ENCODE data around the gene EFCAB8. TPM values are rescaled to one million over a fixed set of nuclear protein-coding genes. Genes with fewer than 3 reads are reported as not detected.

Gene EFCAB8
- polyA plus RNA-seq, 1 experiment, result not detected

DNA sequence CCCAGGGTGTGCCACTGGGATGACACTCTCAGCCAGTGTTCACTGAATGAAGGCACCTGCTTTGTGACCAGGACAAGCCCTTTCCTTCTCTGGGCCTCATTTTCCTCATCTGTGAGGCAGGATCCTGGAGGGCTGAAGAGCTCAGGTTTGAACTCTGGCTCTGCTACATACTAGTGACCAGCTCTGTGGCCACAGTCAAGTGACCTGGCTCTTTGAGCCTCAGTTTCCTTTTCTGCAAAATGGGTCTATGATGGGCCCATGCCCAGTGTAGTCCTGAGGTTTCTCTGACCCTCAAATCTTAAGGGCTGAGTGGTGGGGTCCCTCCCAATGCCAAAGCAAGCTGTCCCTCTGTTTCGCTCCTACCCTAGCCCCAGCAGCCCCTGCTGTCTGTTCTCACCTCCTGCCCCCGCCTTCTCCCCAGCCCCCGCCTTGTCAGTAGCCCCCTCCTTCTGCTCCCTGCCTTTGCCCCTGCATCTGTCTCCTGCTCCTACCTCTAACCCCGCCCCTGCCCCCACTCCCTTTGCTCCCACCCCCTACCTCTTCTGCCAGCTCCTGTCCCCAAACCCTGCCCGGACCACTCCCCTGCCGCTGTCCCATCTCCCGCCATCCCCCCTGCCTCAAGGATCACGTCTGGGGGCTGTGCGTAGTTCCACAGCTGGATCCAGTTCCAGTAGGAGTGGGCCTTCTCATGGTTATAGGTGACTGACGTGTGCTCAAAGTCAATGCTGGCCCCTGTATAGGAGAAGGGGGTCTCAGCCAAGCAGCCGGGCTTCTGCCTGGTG lies 128.5 kb downstream of the EFCAB8 start:
- H3K9me3 ChIP-seq (ENCODE audit: control insufficient read depth, insufficient read depth, low read length), result no peaks in the 10 kb centered on the region
- H3K4me3 ChIP-seq (ENCODE audit: low read depth, low read length), result no peak overlapping the region
- ChIA-PET CTCF (no interaction called here), POLR2A (no interaction called here)
- no peak for TF ChIP-seq CTCF (IDR thresholded peaks at IDR 0.05; ENCODE audit: low read depth, low read length)
- peaks cover 2% of the 10 kb centered on the region for H3K27me3 ChIP-seq (ENCODE audit: control insufficient read depth, insufficient read depth, low read length)
- no peak overlapping the region for H3K27ac ChIP-seq (ENCODE audit: low read depth, low read length)
- DNase-seq (ENCODE audit: low read depth, low spot score), result no peak

GRCh38 chr20:32988008-32988407 lies 129.3 kb downstream of the EFCAB8 start:
- no peak for DNase-seq (ENCODE audit: low read depth, low spot score)
- ChIA-PET POLR2A (no interaction called here), CTCF (no interaction called here)
- TF ChIP-seq CTCF (IDR thresholded peaks at IDR 0.05; ENCODE audit: low read depth, low read length), result no peak
- Histone ChIP-seq H3K9me3 (ENCODE audit: control insufficient read depth, insufficient read depth, low read length) (no peaks in the 10 kb centered on the region), H3K27me3 (ENCODE audit: control insufficient read depth, insufficient read depth, low read length) (peaks cover 4% of the 10 kb centered on the region), H3K27ac (ENCODE audit: low read depth, low read length) (no peak overlapping the region), H3K4me3 (ENCODE audit: low read depth, low read length) (no peak overlapping the region)

- peaks cover 7% of the 10 kb centered on the region for H3K27me3 ChIP-seq (ENCODE audit: control insufficient read depth, insufficient read depth, low read length)
- TF ChIP-seq CTCF (IDR thresholded peaks at IDR 0.05; ENCODE audit: low read depth, low read length), result no peak
- H3K4me3 ChIP-seq (ENCODE audit: low read depth, low read length), result no peak overlapping the region
- H3K9me3 ChIP-seq (ENCODE audit: control insufficient read depth, insufficient read depth, low read length), result no peaks in the 10 kb centered on the region
- POLR2A ChIA-PET, result no interaction called here
- no peak for DNase-seq (ENCODE audit: low read depth, low spot score)
- CTCF ChIA-PET, result no interaction called here
- no peak overlapping the region for H3K27ac ChIP-seq (ENCODE audit: low read depth, low read length)
These were observed 131.0 kb downstream of the EFCAB8 start for GRCh38 chr20:32989507-32990283.

GRCh38 chr20:32990426-32990825 lies 131.7 kb downstream of the EFCAB8 start:
- no peak for DNase-seq (ENCODE audit: low read depth, low spot score)
- no peak overlapping the region for H3K27ac ChIP-seq (ENCODE audit: low read depth, low read length)
- H3K4me3 ChIP-seq (ENCODE audit: low read depth, low read length), result no peak overlapping the region
- ChIA-PET POLR2A (no interaction called here), CTCF (no interaction called here)
- H3K9me3 ChIP-seq (ENCODE audit: control insufficient read depth, insufficient read depth, low read length), result no peaks in the 10 kb centered on the region
- no peak for TF ChIP-seq CTCF (IDR thresholded peaks at IDR 0.05; ENCODE audit: low read depth, low read length)
- peaks cover 7% of the 10 kb centered on the region for H3K27me3 ChIP-seq (ENCODE audit: control insufficient read depth, insufficient read depth, low read length)

DNA sequence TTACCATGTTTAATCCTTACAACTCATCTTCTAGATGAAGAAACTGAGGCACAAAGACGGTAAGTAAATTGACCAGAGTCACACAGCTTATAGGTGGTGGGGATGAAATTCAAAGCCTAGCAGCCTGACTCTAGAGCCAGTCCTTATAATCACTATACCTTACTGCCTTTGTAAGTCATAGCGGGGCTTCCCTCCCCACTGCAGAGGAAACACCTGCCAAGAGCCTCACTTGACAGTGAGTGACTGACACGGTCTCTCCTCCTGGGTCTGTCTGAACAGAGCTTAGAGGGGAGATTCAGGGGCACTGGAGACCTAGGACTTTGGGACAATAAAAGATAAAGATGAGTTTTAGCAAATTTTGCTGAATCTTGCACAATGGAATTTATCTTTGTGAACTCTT lies 132.7 kb downstream of the EFCAB8 start:
- CTCF ChIA-PET, result no interaction called here
- no peak for TF ChIP-seq CTCF (IDR thresholded peaks at IDR 0.05; ENCODE audit: low read depth, low read length)
- Histone ChIP-seq H3K27ac (ENCODE audit: low read depth, low read length) (no peak overlapping the region), H3K9me3 (ENCODE audit: control insufficient read depth, insufficient read depth, low read length) (no peaks in the 10 kb centered on the region), H3K4me3 (ENCODE audit: low read depth, low read length) (no peak overlapping the region), H3K27me3 (ENCODE audit: control insufficient read depth, insufficient read depth, low read length) (peaks cover 7% of the 10 kb centered on the region)
- no peak for DNase-seq (ENCODE audit: low read depth, low spot score)
- POLR2A ChIA-PET, result no interaction called here

All from AG04450 (cell line).